ENCODE data around the gene CD320.
"Not testable (repeated sequence)": the region's sequence is repeated elsewhere in the genome, so short reads cannot be mapped to it uniquely, and the experiment has no call there.

The CD320 gene

GRCh38 chr19:8306235-8307054 is 1.7 kb downstream of the CD320 start:
- no peak for FAIRE-seq

- no peak for FAIRE-seq
Measured at GRCh38 chr19:8305798-8306197, 2.4 kb downstream of the CD320 start.

- FAIRE-seq, result no peak
Measured at GRCh38 chr19:8304841-8305621, 3.1 kb downstream of the CD320 start.

GRCh38 chr19:8302734-8303133 is 5.4 kb downstream of the CD320 start:
- FAIRE-seq, result no peak

GRCh38 chr19:8302357-8302691 is 5.8 kb downstream of the CD320 start:
- no peak for FAIRE-seq

- FAIRE-seq, result not testable (repeated sequence)
Measured at GRCh38 chr19:8291337-8291736, 16.8 kb downstream of the CD320 start.

- not testable (repeated sequence) for FAIRE-seq
Measured at GRCh38 chr19:8276508-8276907, 31.6 kb downstream of the CD320 start.

GRCh38 chr19:8269724-8270123 is 38.4 kb downstream of the CD320 start:
- no peak for FAIRE-seq

GRCh38 chr19:8265872-8266271 is 42.3 kb downstream of the CD320 start:
- FAIRE-seq, result no peak

- not testable (repeated sequence) for FAIRE-seq
Measured at GRCh38 chr19:8264248-8264647, 43.9 kb downstream of the CD320 start.

- FAIRE-seq, result no peak
Measured at GRCh38 chr19:8262431-8262830, 45.7 kb downstream of the CD320 start.

- no peak for FAIRE-seq
Measured at GRCh38 chr19:8261881-8262280, 46.3 kb downstream of the CD320 start.

- no peak for FAIRE-seq
Measured at GRCh38 chr19:8261347-8261746, 46.8 kb downstream of the CD320 start.

GRCh38 chr19:8259922-8260247 is 48.3 kb downstream of the CD320 start:
- no peak for FAIRE-seq

GRCh38 chr19:8259142-8259921 is 48.8 kb downstream of the CD320 start:
- FAIRE-seq, result no peak

- no peak for FAIRE-seq
Measured at GRCh38 chr19:8257052-8257443, 51.1 kb downstream of the CD320 start.

GRCh38 chr19:8256276-8257051 is 51.7 kb downstream of the CD320 start:
- FAIRE-seq, result no peak

GRCh38 chr19:8255426-8256125 is 52.6 kb downstream of the CD320 start:
- no peak for FAIRE-seq

- FAIRE-seq, result no peak
Measured at GRCh38 chr19:8254286-8255001, 53.7 kb downstream of the CD320 start.

GRCh38 chr19:8253678-8254077 is 54.5 kb downstream of the CD320 start:
- FAIRE-seq, result no peak

GRCh38 chr19:8252922-8253589 is 55.1 kb downstream of the CD320 start:
- FAIRE-seq, result no peak

Measured in colon (tissue), 2 donors.